Neural cell (in vitro differentiated cells): Measurements from ENCODE around the gene CAPN9. TPM values are rescaled to one million over a fixed set of nuclear protein-coding genes. Genes with fewer than 3 reads are reported as not detected.

Experiments
- H2AFZ ChIP-seq: fragments of 200-600, 300-800 bp; sonication (generic), shearing (Covaris generic); 2 replicates; pipeline ENCODE4 v1.6.0; 2014; ENCODE audit warnings: low read depth, mild to moderate bottlenecking, antibody characterized with exemption, low read length, moderate library complexity
- H3F3A ChIP-seq: fragments of 200-600 bp; shearing (Covaris generic); 2 replicates; pipeline ENCODE4 v1.6.1; 2016; ENCODE audit warnings: mild to moderate bottlenecking, moderate library complexity, mixed read lengths, antibody characterized with exemption, low read length; ENCODE audit not compliant: insufficient read depth, poor library complexity, severe bottlenecking
- H3K27ac ChIP-seq: fragments of 200-600, 300-800 bp; sonication (generic), shearing (Covaris generic); 2 replicates; pipeline ENCODE4 v1.5.1; 2014; ENCODE audit warnings: mild to moderate bottlenecking, low read length, moderate library complexity
- H3K27me3 ChIP-seq: fragments of 300-800, 200-600 bp; sonication (generic), shearing (Covaris generic); 2 replicates; pipeline ENCODE4 v1.6.0; 2014; ENCODE audit warnings: mild to moderate bottlenecking, low read depth, low read length, moderate library complexity; ENCODE audit not compliant: insufficient read depth
- H3K36me3 ChIP-seq: fragments of 300-800, 200-600 bp; sonication (generic), shearing (Covaris generic); 2 replicates; pipeline ENCODE4 v1.5.1; 2014; ENCODE audit warnings: mild to moderate bottlenecking, antibody characterized with exemption, low read length, moderate library complexity; ENCODE audit not compliant: insufficient read depth
- H3K4me2 ChIP-seq: fragments of 300-800, 200-600 bp; sonication (generic), shearing (Covaris generic); 2 replicates; pipeline ENCODE4 v1.6.0; 2014; ENCODE audit warnings: mild to moderate bottlenecking, low read length
- H3K4me3 ChIP-seq: fragments of 300-800, 200-600 bp; sonication (generic), shearing (Covaris generic); 2 replicates; pipeline ENCODE4 v1.5.1; 2014; ENCODE audit warnings: mild to moderate bottlenecking, low read length, moderate library complexity
- H3K79me2 ChIP-seq: fragments of 200-600 bp; shearing (Covaris generic); replicated peaks from 2 replicates; pipeline ENCODE4 v1.6.0; 2014; ENCODE audit warnings: mild to moderate bottlenecking, low read length, moderate library complexity; ENCODE audit not compliant: insufficient read depth
- H3K9ac ChIP-seq: fragments of 300-800, 200-600 bp; sonication (generic), shearing (Covaris generic); 2 replicates; pipeline ENCODE4 v1.6.1; 2016; ENCODE audit warnings: mild to moderate bottlenecking, low read length, mixed read lengths
- H3K9me2 ChIP-seq: fragments of 200-600 bp; shearing (Covaris generic); 2 replicates; pipeline ENCODE4 v1.6.1; 2016; ENCODE audit warnings: mild to moderate bottlenecking, low read length, mixed read lengths; ENCODE audit not compliant: insufficient read depth
- H3K9me3 ChIP-seq: fragments of 200-600, 300-800 bp; sonication (generic), shearing (Covaris generic); 2 replicates; pipeline ENCODE4 v1.6.1; 2016; ENCODE audit warnings: mild to moderate bottlenecking, mixed run types, low read length, moderate library complexity, mixed read lengths
- H4K20me1 ChIP-seq: fragments of 200-600 bp; shearing (Covaris generic); 2 replicates; pipeline ENCODE4 v1.6.1; 2016; ENCODE audit warnings: mild to moderate bottlenecking, mixed run types; ENCODE audit not compliant: insufficient read depth
- CTCF ChIP-seq: fragments of 450-650 bp; IDR thresholded peaks from 2 replicates; pipeline ENCODE4 v1.5.1; 2014; ENCODE audit warnings: antibody characterized with exemption, mild to moderate bottlenecking, moderate library complexity; ENCODE audit not compliant: poor library complexity, severe bottlenecking
- EP300 ChIP-seq: fragments of 450-650 bp; conservative IDR thresholded peaks from 2 replicates; pipeline ENCODE4 v1.6.1; 2014; ENCODE audit warnings: antibody characterized with exemption, mild to moderate bottlenecking, moderate library complexity; ENCODE audit not compliant: poor library complexity, severe bottlenecking
- EZH2 ChIP-seq: fragments of 200-600, 300-800 bp; shearing (Covaris generic), sonication (generic); IDR thresholded peaks from 2 replicates; pipeline ENCODE4 v1.6.1; 2014; ENCODE audit warnings: antibody characterized with exemption, low read length, borderline replicate concordance, mild to moderate bottlenecking; ENCODE audit not compliant: insufficient read depth, poor library complexity, severe bottlenecking
- MXI1 ChIP-seq: fragments of 450-650 bp; conservative IDR thresholded peaks from 2 replicates; pipeline ENCODE4 v1.6.1; 2014; ENCODE audit warnings: antibody characterized with exemption, mild to moderate bottlenecking; ENCODE audit not compliant: poor library complexity, severe bottlenecking
- POLR2AphosphoS5 ChIP-seq: IDR thresholded peaks from 2 replicates; pipeline ENCODE4 v1.6.1; 2012
- RAD21 ChIP-seq: fragments of 450-650 bp; conservative IDR thresholded peaks from 2 replicates; pipeline ENCODE4 v1.6.1; 2014; ENCODE audit warnings: antibody characterized with exemption, mild to moderate bottlenecking, moderate library complexity
- REST ChIP-seq: IDR thresholded peaks from 2 replicates; pipeline ENCODE4 v1.6.1; 2012; ENCODE audit warnings: borderline replicate concordance
- SMC3 ChIP-seq: fragments of 450-650 bp; conservative IDR thresholded peaks from 2 replicates; pipeline ENCODE4 v1.6.1; 2014; ENCODE audit warnings: antibody characterized with exemption, mild to moderate bottlenecking, moderate library complexity; ENCODE audit not compliant: poor library complexity
- TAF1 ChIP-seq: IDR thresholded peaks from 2 replicates; pipeline ENCODE4 v1.6.1; 2012; ENCODE audit warnings: low read depth
- polyA plus RNA-seq: library from polyadenylated mRNA; depleted of rRNA; stranded (reverse); fragments of >200 nt; gene quantifications from 2 replicates; pipeline ENCODE4 v1.2.3, GENCODE V29; 2014

Gene CAPN9
- polyA plus RNA-seq, 1 donor from 2014 or later, result 0.14 TPM

GRCh38 chr1:230707732-230708630 is 39.2 kb upstream of the CAPN9 start:
- no peaks in the 10 kb centered on the region for H3K36me3 ChIP-seq
- no peak overlapping the region for H3K4me3 ChIP-seq
- no peak overlapping the region for H2AFZ ChIP-seq
- H3K9me3 ChIP-seq, result no peaks in the 10 kb centered on the region
- no peaks in the 10 kb centered on the region for H3F3A ChIP-seq
- H3K79me2 ChIP-seq, result no peaks in the 10 kb centered on the region
- no peaks in the 10 kb centered on the region for H3K27me3 ChIP-seq
- H3K27ac ChIP-seq, result no peak overlapping the region
- TF ChIP-seq MXI1 (no peak), POLR2AphosphoS5 (no peak), EZH2 (no peak), CTCF (no peak), EP300 (no peak), RAD21 (no peak), REST (no peak), TAF1 (no peak), SMC3 (no peak)
- no peaks in the 10 kb centered on the region for H4K20me1 ChIP-seq
- H3K9ac ChIP-seq, result no peak overlapping the region
- H3K9me2 ChIP-seq, result no peaks in the 10 kb centered on the region
- no peak overlapping the region for H3K4me2 ChIP-seq

- H3K9me3 ChIP-seq, result no peaks in the 10 kb centered on the region
- no peak overlapping the region for H3K9ac ChIP-seq
- TF ChIP-seq REST (no peak), SMC3 (no peak), POLR2AphosphoS5 (no peak), CTCF (no peak), EP300 (no peak), RAD21 (no peak), EZH2 (no peak), TAF1 (no peak), MXI1 (no peak)
- H3F3A ChIP-seq, result no peaks in the 10 kb centered on the region
- no peaks in the 10 kb centered on the region for H3K27me3 ChIP-seq
- H3K36me3 ChIP-seq, result no peaks in the 10 kb centered on the region
- H3K9me2 ChIP-seq, result no peaks in the 10 kb centered on the region
- H3K4me3 ChIP-seq, result no peak overlapping the region
- no peak overlapping the region for H2AFZ ChIP-seq
- H3K79me2 ChIP-seq, result no peaks in the 10 kb centered on the region
- no peaks in the 10 kb centered on the region for H4K20me1 ChIP-seq
- no peak overlapping the region for H3K27ac ChIP-seq
- no peak overlapping the region for H3K4me2 ChIP-seq
These were observed 38.3 kb upstream of the CAPN9 start for GRCh38 chr1:230708631-230709580.
